Fibroblast of skin of right biceps (primary cell): Measurements from ENCODE around the gene AK1.
"Not testable (repeated sequence)": the region's sequence is repeated elsewhere in the genome, so short reads cannot be mapped to it uniquely, and the experiment has no call there.

Experiments
- DNase-seq: peaks from one replicate; pipeline ENCODE4 v3.0.0-alpha.2; 2013

Gene AK1

GRCh38 chr9:127881715-127882114 is 4.2 kb upstream of the AK1 start:
- DNase-seq = not testable (repeated sequence)

DNA sequence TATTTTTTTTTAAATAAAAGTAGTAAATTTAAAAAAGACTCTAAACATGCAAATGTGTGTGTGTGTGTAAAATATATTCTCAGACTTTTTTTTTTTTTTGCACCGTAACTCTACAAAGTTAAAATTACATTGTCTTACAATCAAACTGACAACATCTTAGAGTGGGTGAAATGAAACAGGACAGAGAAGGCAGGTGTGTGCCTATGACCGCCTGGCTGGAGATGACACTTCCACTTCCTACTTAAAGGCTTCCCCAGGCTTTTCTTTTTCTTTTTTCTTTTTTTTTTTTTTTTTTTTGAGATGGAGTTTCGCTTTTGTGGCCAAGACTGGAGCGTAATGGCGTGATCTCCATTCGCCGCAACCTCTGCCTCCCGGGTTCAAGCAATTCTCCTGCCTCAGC is 2.7 kb upstream of the AK1 start:
- DNase-seq = no peak

DNA sequence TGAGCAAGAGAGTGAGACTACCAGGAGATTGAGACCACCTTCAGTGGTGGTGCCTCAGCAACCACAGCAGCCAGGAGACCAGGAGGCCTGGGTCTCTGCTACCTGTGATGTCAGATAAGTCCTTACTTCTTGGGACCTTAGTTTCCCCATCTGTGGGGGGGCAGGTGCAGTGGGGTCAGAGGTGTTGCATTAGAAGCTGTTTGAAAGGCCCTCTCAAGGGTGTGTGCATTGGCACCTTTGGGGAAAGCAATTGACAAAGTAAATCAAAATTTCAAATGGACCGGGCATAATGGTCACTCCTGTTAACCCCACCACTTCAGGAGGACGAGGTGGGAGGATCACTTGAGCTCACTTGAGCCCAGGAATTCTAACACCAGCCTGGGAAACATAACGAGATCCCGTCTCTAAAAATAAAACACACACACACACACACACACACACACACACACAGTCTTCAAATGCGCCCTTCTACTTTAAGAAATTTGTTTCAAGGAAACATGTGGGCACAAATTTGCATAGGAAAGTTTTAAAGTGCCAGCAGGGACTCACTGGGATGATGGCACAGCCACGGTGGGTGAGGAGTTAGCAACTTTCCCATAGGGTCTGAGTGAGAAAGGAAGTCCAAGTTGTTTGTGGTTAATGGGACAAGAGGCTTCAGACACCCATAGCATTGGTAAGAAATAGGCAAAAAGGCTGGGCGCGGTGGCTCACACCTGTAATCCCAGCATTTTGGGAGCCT is 1.3 kb upstream of the AK1 start:
- no peak for DNase-seq

DNA sequence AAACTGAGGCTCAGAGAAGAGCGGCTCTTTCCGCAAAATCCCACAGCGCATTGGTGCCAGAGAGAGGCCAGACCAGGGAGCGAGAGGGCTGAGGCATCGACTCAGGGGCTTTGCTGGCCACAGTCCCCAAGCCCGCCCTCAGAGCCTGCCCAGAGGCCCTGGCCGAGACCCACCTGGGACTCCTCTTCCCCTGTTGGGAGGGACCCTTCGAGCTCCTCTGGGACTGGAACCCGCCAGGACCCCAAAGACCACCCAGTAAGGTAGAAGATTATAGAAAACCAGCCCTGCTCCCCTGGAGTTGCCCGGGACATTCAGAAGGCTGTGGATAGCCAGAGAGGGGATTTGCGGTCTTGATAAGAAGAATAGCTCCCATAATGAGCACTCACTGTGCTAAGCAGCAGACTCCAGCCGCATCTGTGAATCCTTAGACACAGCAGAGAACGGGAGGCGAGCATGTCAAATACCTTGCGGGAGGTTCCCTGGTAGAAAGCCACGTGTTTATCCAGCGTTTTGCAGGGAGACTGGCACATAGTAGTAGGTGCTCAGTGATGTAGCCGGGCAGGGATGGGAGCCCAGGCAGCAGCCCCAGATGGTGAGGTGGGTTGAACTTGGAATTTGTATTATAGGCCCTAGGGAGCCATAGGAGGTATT is 651 bp upstream of the AK1 start:
- no peak for DNase-seq

GRCh38 chr9:127876764-127877562 is 512 bp downstream of the AK1 start:
- DNase-seq = no peak

- DNase-seq = no peak
Observed at GRCh38 chr9:127876026-127876763, 1.3 kb downstream of the AK1 start.

DNA sequence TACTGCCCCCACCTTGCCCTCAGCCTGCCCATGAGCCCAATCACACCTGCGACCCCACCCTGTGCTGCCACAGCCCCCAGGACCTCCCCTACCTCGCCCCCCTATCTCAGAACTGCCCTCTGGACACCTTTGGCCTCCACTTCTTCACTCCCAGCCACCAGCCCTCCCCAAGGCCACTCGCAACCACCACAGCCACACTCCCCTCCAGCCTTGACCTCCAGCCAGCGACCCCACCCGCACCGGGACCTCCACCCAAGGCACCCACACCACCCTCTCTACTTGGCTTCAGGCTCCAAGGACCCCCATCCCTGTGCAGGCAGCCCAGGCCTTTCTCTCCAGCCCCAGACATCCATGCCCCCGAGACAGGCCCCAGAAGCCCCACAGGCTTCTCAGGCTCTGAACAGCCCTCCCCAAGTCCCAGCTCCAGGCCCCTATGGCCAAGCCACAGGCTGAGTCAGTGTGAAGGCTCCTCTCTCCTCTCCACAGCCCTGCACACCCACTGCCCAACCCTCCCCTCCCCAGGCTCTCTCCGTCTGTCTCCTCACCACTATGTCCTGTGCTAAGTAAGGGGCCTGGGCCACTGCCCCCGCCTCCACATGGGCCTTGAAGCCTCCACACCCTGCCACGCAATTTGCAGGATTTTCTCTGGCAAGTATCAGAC is 2.0 kb downstream of the AK1 start:
- DNase-seq = peak; percentile 73

- no peak for DNase-seq
Observed at GRCh38 chr9:127874301-127875221, 2.9 kb downstream of the AK1 start.

DNA sequence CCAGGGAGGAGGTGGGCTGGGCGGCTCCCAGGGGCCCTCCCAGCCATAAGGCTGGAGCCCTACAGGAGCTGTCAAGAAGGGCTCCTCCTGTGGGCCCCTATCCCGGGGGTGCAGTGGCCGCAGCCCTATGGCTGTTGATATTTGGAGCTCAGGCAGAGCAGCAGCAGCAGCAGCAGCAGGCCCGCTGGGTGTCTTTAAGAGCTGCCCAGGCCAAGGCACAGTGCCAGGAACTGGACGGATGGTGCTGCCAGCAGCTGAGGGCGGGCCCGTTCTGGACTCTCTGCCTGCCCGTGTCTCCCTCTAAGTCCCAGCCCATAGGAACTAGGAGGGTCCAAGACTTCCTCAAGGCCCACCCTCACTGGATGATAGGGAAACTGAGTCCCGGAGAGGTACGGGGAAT is 3.6 kb downstream of the AK1 start:
- no peak for DNase-seq

DNA sequence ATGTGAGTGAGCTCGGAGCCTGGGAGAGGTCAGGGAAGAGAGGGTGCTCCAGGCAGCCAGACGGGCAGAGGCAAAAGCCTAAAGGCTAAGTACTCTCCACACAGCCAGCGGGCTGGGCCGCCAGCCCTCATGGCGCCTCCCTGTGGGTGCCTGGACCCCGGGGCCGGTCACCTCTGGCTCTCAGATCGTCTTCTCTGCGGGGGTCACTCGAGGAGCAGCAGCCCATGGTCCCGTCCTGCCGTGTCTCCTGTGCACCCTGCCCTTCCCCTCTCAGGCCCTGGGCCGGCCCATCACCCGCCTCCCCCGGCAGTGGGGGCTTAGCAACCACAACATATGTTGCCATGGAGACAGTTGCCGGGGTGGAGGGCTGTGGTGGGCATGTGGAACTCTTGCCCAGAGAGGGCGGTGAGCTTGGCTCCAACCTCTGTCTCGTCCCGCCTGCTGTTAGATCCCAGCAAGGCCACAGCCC is 4.2 kb downstream of the AK1 start:
- no peak for DNase-seq

DNA sequence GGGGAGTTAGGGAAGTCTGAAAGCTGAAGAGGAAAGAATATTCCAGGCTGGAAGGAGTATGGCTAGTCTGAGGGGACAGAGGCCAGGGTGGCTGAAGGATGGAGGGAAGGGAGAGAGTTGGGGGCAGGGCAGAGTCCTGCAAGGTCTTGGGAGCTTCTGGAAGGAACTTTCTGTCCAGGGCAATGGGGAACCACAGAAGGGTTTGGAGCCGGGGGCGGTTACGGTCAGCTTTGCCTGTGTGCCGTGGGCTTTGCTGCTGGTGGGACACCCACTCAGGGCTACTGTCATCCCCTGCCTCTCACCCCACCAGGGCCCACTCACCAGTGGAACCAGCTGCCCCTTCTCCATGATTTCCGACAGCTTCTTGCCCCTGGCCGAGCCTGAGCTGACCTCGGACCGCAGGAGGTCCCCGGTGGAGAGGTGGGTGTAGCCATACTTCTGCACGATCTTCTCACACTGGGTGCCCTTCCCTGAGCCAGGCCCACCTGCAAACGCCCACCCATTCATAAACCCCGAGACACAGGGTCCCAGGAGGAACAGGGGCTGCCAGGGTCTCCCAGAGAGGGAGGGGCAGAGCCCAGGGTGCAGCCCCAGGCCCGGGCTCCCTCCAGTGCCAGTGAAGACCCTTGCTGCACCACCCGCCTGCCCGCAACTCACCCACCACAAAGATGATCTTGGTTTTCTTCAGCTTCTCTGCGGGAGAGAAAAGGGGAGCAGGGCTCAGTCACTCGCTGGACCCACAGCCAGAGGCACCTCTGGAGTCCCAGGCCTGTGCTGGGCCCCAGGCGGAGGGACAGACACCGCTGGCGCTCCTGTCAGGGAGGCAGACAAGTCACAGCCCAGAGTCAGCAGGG is 4.9 kb downstream of the AK1 start:
- no peak for DNase-seq

DNA sequence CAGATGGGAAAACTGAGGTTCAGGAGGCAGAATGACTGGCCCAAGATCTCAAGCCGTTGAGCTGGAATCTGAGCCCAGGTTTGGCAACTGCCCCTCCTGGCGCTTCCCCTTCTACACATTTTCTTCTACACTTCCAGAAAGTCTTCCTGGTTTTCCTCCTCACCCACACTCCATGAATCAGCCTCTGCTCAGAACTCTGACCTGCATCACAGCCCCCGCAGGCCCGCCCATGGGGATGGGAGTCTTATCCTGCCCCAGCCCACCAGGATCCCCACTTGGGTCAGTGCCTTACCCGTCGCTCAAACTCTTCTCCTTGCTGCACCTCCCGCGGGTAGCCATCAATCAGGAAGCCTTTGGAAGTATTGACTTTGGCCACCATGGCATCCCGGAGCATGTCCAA is 5.9 kb downstream of the AK1 start:
- no peak for DNase-seq

DNA sequence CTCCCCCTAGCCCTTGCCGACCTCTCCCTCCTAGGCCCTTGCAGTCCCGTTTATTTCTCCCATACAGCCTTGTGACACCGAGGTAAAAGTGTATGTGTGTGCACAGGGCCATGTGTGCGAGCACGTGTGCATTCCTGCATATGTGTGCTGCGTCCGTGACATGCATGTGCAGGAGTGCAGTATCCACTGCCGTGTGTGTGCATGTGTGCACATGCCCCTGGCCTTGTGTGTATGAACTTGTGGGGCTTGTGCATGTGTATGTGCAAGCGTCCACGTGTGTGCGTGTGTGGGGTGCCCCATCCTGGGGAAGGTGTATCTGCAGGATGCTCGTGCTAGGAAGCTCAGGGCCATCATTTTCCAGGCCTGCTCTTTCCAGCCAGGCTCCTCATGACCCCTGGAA is 6.6 kb downstream of the AK1 start:
- no peak for DNase-seq

DNA sequence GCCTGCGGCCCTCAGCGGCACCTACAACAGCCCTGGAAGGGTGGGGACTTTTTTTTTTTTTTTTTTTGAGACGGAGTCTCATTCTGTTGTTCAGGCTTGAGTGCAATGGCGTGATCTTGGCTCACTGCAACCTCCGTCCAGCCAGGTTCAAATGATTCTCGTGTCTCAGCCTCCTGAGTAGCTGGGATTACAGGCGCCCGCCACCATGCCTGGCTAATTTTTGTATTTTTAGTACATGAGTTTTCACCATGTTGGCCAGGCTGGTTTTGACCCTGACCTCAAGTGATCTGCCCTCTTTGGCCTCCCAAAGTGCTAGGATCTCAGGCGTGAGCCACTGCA is 7.4 kb downstream of the AK1 start:
- not testable (repeated sequence) for DNase-seq

- DNase-seq = peak; percentile 73
Observed at GRCh38 chr9:127869310-127870152, 7.9 kb downstream of the AK1 start.

GRCh38 chr9:127868278-127868902 is 9.1 kb downstream of the AK1 start:
- DNase-seq = no peak

DNA sequence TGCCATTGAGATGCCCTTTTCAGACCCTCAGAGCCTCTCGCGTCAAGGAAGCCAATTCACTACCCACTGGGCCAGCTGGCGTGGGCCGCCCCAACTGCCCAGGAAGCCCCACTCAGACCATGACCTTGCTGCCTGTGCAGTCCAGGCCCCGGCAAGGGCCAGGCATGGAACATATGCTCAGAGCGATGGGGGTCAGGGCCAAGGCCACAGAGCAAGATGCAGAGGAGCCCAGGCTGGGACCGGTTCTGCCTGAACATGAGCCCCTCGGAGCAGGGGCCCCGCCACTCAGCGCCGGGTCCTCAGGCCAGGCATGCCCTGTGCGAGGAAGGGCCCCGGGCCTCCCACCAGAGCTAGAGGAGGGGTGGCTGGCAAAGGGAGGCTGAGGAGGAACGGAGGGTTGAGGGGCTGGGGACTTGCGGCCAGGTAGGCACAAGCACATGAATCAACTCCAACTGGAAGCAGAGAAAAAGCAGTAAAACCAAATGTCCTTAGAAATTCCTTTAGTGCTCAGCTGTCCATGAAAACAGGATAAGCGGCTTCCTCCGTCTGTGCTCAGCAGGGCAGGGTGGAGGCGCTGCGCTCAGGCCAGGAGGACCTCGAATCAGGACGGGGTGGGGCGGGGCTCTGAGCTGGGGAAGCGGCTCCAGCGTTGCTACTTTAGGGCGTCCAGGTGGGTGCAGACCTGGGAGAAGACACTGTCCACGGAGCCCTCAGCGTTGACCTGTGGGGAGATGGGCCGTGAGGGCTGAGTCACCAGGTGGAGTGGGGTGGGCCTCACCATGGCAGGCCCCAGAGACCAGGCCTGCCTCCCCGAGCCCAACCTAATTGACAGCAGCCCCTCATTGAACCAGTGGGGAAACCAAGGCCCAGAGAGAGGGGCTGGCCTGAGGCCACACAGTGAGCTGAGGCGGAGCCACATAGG is 9.9 kb downstream of the AK1 start:
- no peak for DNase-seq

DNA sequence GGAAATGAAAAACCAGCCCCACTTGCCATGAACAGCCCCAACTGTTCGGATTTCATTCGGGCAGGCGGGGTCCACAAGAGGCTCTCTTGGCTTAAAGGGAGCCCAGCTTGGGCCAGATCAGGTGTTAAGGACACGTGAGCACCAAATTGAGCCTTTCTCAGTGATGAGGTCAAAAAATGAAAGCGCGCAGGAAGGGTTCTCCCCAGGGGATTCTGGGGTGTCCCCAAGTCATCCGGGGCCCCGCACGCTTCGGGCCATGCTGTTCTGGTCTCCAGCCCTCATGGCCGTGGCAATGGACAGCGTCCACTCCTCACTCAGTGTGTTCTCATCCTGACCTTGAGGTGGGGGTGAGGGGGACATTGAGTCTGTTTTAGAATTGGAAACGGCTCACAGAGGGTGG is 10.9 kb downstream of the AK1 start:
- DNase-seq = no peak
